ENCODE data around the gene SLC44A4. TPM values are rescaled to one million over a fixed set of nuclear protein-coding genes. Genes with fewer than 3 reads are reported as not detected.

SLC44A4 gene
- total and polyA plus RNA-seq, 2 donors = 0.42 to 1.7 TPM

- H3K36me3 ChIP-seq (ENCODE audit: control insufficient read depth in 2 of 2, insufficient read depth in 2 of 2, low read length in 1 of 2) = peaks cover 25 to 30% of the 10 kb centered on the region in 2 donors
- H3K4me3 ChIP-seq (ENCODE audit: low read length in 2 of 2) = peak within 1 kb of the TSS; percentile 74 to 89
- WGBS = under 1% methylated on average over 49 of the region's 49 CpGs
- DNase-seq (ENCODE audit: low read depth in 6 of 9, low spot score in 9 of 9) = peak; percentile 65 to 92 (median 79)
- no peaks in the 10 kb centered on the region for H3K9me3 ChIP-seq (ENCODE audit: control insufficient read depth in 2 of 2, insufficient read depth in 1 of 2, low read length in 1 of 2)
- H3K27me3 ChIP-seq (ENCODE audit: control insufficient read depth in 2 of 2, insufficient read depth in 1 of 2, low read length in 1 of 2) = no peaks in the 10 kb centered on the region
- peak within 1 kb of the TSS; percentile 84 to 88 for H3K27ac ChIP-seq (ENCODE audit: low read depth in 1 of 2, low read length in 1 of 2)
- peaks cover 23 to 30% of the 10 kb centered on the region in 2 donors for H3K4me1 ChIP-seq (ENCODE audit: control insufficient read depth in 2 of 2, insufficient read depth in 2 of 2, low read length in 2 of 2)
Measured at GRCh38 chr6:31897612-31898382, 19.0 kb upstream of the SLC44A4 start, which contains the start of gene EHMT2. EHMT2 (minus strand) TSS chr6:31897698; CDS start chr6:31897677, 21 bp downstream.

- WGBS = 2% methylated on average over 58 of the region's 62 CpGs
- peaks cover 33 to 37% of the 10 kb centered on the region in 2 donors for H3K36me3 ChIP-seq (ENCODE audit: control insufficient read depth in 2 of 2, insufficient read depth in 2 of 2, low read length in 1 of 2)
Measured at GRCh38 chr6:31896856-31897611, 18.2 kb upstream of the SLC44A4 start.

GRCh38 chr6:31896493-31896855, 17.7 kb upstream of the SLC44A4 start:
- peaks cover 19 to 25% of the 10 kb centered on the region in 2 donors for H3K4me1 ChIP-seq (ENCODE audit: control insufficient read depth in 2 of 2, insufficient read depth in 2 of 2, low read length in 2 of 2)
- H3K27me3 ChIP-seq (ENCODE audit: control insufficient read depth in 2 of 2, insufficient read depth in 1 of 2, low read length in 1 of 2) = no peaks in the 10 kb centered on the region
- no peak for DNase-seq (ENCODE audit: low read depth in 6 of 9, low spot score in 9 of 9)
- 63% methylated on average over 4 of the region's 4 CpGs for WGBS
- peaks cover 37 to 39% of the 10 kb centered on the region in 2 donors for H3K36me3 ChIP-seq (ENCODE audit: control insufficient read depth in 2 of 2, insufficient read depth in 2 of 2, low read length in 1 of 2)
- H3K27ac ChIP-seq (ENCODE audit: low read depth in 1 of 2, low read length in 1 of 2) = peak overlapping the region; percentile 46 to 78
- no peaks in the 10 kb centered on the region for H3K9me3 ChIP-seq (ENCODE audit: control insufficient read depth in 2 of 2, insufficient read depth in 1 of 2, low read length in 1 of 2)
- H3K4me3 ChIP-seq (ENCODE audit: low read length in 2 of 2) = peak overlapping the region; percentile 74 to 89

More at GRCh38 chr6:31896856-31897611, 18.2 kb upstream of the SLC44A4 start:
- no peaks in the 10 kb centered on the region for H3K9me3 ChIP-seq (ENCODE audit: control insufficient read depth in 2 of 2, insufficient read depth in 1 of 2, low read length in 1 of 2)
- H3K27me3 ChIP-seq (ENCODE audit: control insufficient read depth in 2 of 2, insufficient read depth in 1 of 2, low read length in 1 of 2) = no peaks in the 10 kb centered on the region
- H3K27ac ChIP-seq (ENCODE audit: low read depth in 1 of 2, low read length in 1 of 2) = peak overlapping the region; percentile 78 to 88
- peak overlapping the region; percentile 74 to 89 for H3K4me3 ChIP-seq (ENCODE audit: low read length in 2 of 2)
- peak in 2 of 9 donors; percentile 13 to 29 for DNase-seq (ENCODE audit: low read depth in 6 of 9, low spot score in 9 of 9)
- H3K4me1 ChIP-seq (ENCODE audit: control insufficient read depth in 2 of 2, insufficient read depth in 2 of 2, low read length in 2 of 2) = peaks cover 20 to 25% of the 10 kb centered on the region in 2 donors

GRCh38 chr6:31892821-31893220, 14.0 kb upstream of the SLC44A4 start:
- Histone ChIP-seq H3K27ac (ENCODE audit: low read depth in 1 of 2, low read length in 1 of 2) (no peak overlapping the region), H3K4me1 (ENCODE audit: control insufficient read depth in 2 of 2, insufficient read depth in 2 of 2, low read length in 2 of 2) (peaks cover 5 to 10% of the 10 kb centered on the region in 2 donors), H3K27me3 (ENCODE audit: control insufficient read depth in 2 of 2, insufficient read depth in 1 of 2, low read length in 1 of 2) (no peaks in the 10 kb centered on the region), H3K9me3 (ENCODE audit: control insufficient read depth in 2 of 2, insufficient read depth in 1 of 2, low read length in 1 of 2) (no peaks in the 10 kb centered on the region), H3K4me3 (ENCODE audit: low read length in 2 of 2) (no peak overlapping the region), H3K36me3 (ENCODE audit: control insufficient read depth in 2 of 2, insufficient read depth in 2 of 2, low read length in 1 of 2) (peaks cover 52 to 72% of the 10 kb centered on the region in 2 donors)
- WGBS = 86% methylated on average over 6 of the region's 6 CpGs
- no peak for DNase-seq (ENCODE audit: low read depth in 6 of 9, low spot score in 9 of 9)

GRCh38 chr6:31889331-31889972, 10.7 kb upstream of the SLC44A4 start:
- H3K27ac ChIP-seq (ENCODE audit: low read depth in 1 of 2, low read length in 1 of 2) = no peak overlapping the region
- H3K36me3 ChIP-seq (ENCODE audit: control insufficient read depth in 2 of 2, insufficient read depth in 2 of 2, low read length in 1 of 2) = peaks cover 72 to 88% of the 10 kb centered on the region in 2 donors
- no peaks in the 10 kb centered on the region for H3K4me1 ChIP-seq (ENCODE audit: control insufficient read depth in 2 of 2, insufficient read depth in 2 of 2, low read length in 2 of 2)
- H3K27me3 ChIP-seq (ENCODE audit: control insufficient read depth in 2 of 2, insufficient read depth in 1 of 2, low read length in 1 of 2) = no peaks in the 10 kb centered on the region
- no peak for DNase-seq (ENCODE audit: low read depth in 6 of 9, low spot score in 9 of 9)
- no peak overlapping the region for H3K4me3 ChIP-seq (ENCODE audit: low read length in 2 of 2)
- WGBS = 96% methylated on average over 3 of the region's 3 CpGs
- peaks cover 0 to under 1% of the 10 kb centered on the region in 2 donors for H3K9me3 ChIP-seq (ENCODE audit: control insufficient read depth in 2 of 2, insufficient read depth in 1 of 2, low read length in 1 of 2)

- DNase-seq (ENCODE audit: low read depth in 6 of 9, low spot score in 9 of 9) = peak in 1 of 9 donors; percentile 52
- WGBS = 91% methylated on average over 43 of the region's 43 CpGs
- Histone ChIP-seq H3K36me3 (ENCODE audit: control insufficient read depth in 2 of 2, insufficient read depth in 2 of 2, low read length in 1 of 2) (peaks cover 76 to 91% of the 10 kb centered on the region in 2 donors), H3K9me3 (ENCODE audit: control insufficient read depth in 2 of 2, insufficient read depth in 1 of 2, low read length in 1 of 2) (peaks cover 0 to 1% of the 10 kb centered on the region in 2 donors), H3K4me1 (ENCODE audit: control insufficient read depth in 2 of 2, insufficient read depth in 2 of 2, low read length in 2 of 2) (no peaks in the 10 kb centered on the region), H3K27me3 (ENCODE audit: control insufficient read depth in 2 of 2, insufficient read depth in 1 of 2, low read length in 1 of 2) (no peaks in the 10 kb centered on the region), H3K4me3 (ENCODE audit: low read length in 2 of 2) (no peak overlapping the region), H3K27ac (ENCODE audit: low read depth in 1 of 2, low read length in 1 of 2) (no peak overlapping the region)
Measured at GRCh38 chr6:31888276-31889258, 9.8 kb upstream of the SLC44A4 start.

GRCh38 chr6:31887173-31888007, 8.6 kb upstream of the SLC44A4 start:
- no peaks in the 10 kb centered on the region for H3K4me1 ChIP-seq (ENCODE audit: control insufficient read depth in 2 of 2, insufficient read depth in 2 of 2, low read length in 2 of 2)
- H3K9me3 ChIP-seq (ENCODE audit: control insufficient read depth in 2 of 2, insufficient read depth in 1 of 2, low read length in 1 of 2) = peaks cover 0 to 1% of the 10 kb centered on the region in 2 donors
- DNase-seq (ENCODE audit: low read depth in 6 of 9, low spot score in 9 of 9) = no peak
- H3K36me3 ChIP-seq (ENCODE audit: control insufficient read depth in 2 of 2, insufficient read depth in 2 of 2, low read length in 1 of 2) = peaks cover 79 to 91% of the 10 kb centered on the region in 2 donors
- 98% methylated on average over 19 of the region's 19 CpGs for WGBS
- no peak overlapping the region for H3K4me3 ChIP-seq (ENCODE audit: low read length in 2 of 2)
- no peaks in the 10 kb centered on the region for H3K27me3 ChIP-seq (ENCODE audit: control insufficient read depth in 2 of 2, insufficient read depth in 1 of 2, low read length in 1 of 2)
- no peak overlapping the region for H3K27ac ChIP-seq (ENCODE audit: low read depth in 1 of 2, low read length in 1 of 2)
